Peyer's patch (tissue), 4 donors: ENCODE results near the gene MIDN. TPM values are rescaled to one million over a fixed set of nuclear protein-coding genes. Genes with fewer than 3 reads are reported as not detected.

Experiments used
- DNase-seq, 3 donors: peaks; one replicate each; pipeline ENCODE4 v3.0.0-alpha.2; 2017 to 2019
- H3K27ac ChIP-seq, 4 donors: fragments of 200-600 bp; sonication (generic); one replicate each; pipeline ENCODE4 v1.5.1; 2016 to 2019
- H3K27me3 ChIP-seq, 2 donors: fragments of 200-600 bp; sonication (generic); one replicate each; pipeline ENCODE4 v1.5.1; 2019
- H3K36me3 ChIP-seq, 3 donors: fragments of 200-600 bp; sonication (generic); one replicate each; pipeline ENCODE4 v1.5.1; 2016 to 2019
- H3K4me1 ChIP-seq, 4 donors: fragments of 200-600 bp; sonication (generic); one replicate each; pipeline ENCODE4 v1.5.1; 2016 to 2019
- H3K4me3 ChIP-seq, 4 donors: fragments of 200-600 bp; sonication (generic); 1 replicate in 3 of 4; 2 replicates in 1 of 4; pipeline ENCODE4 v1.5.1; 2016 to 2019; ENCODE audit warnings: mild to moderate bottlenecking in 1 of 4
- H3K9me3 ChIP-seq, 4 donors: fragments of 200-600 bp; sonication (generic); one replicate each; pipeline ENCODE4 v1.5.1; 2016 to 2019; ENCODE audit warnings: mild to moderate bottlenecking in 1 of 4
- CTCF ChIP-seq, 6 experiments: fragments of 450-650 bp in 4 of 6; fragments of 200-600 bp in 2 of 6; sonication (generic) in 1 of 6; IDR thresholded peaks; one replicate each; pipeline ENCODE4 v1.5.1; 2017 to 2019; ENCODE audit warnings: antibody characterized with exemption in 6 of 6, mild to moderate bottlenecking in 3 of 6, moderate library complexity in 1 of 6
- POLR2A ChIP-seq, 2 donors: fragments of 450-650 bp; IDR thresholded peaks; one replicate each; pipeline ENCODE4 v1.5.1; 2017; ENCODE audit warnings: antibody characterized with exemption in 2 of 2, mild to moderate bottlenecking in 2 of 2, moderate library complexity in 2 of 2
- total RNA-seq, 4 donors: library from RNA; depleted of rRNA; stranded (reverse); fragments of >200 nt; gene quantifications; one replicate each; pipeline ENCODE4 v1.1.0, GENCODE V29; 2016

Gene MIDN
- total RNA-seq, 4 donors from 2014 or later: 34.7 to 205 (median 98.9) TPM

- Histone ChIP-seq H3K9me3 (no peaks in the 10 kb centered on the region), H3K27me3 (peaks cover 0 to 10% of the 10 kb centered on the region in 2 donors), H3K4me1 (peaks cover 3 to 36% (median 10%) of the 10 kb centered on the region in 4 donors), H3K36me3 (peaks cover 0 to 17% (median 0%) of the 10 kb centered on the region in 3 donors), H3K4me3 (peak overlapping the region in 1 of 4 donors; percentile 2), H3K27ac (no peak overlapping the region)
- no peak for DNase-seq
- TF ChIP-seq POLR2A (IDR thresholded peaks at IDR 0.05): no peak
- no peak for TF ChIP-seq CTCF (IDR thresholded peaks at IDR 0.05)
Observed at GRCh38 chr19:1295169-1296012, 47.0 kb downstream of the MIDN start.

GRCh38 chr19:1296078-1296477 is 47.7 kb downstream of the MIDN start:
- DNase-seq: no peak
- H3K27ac ChIP-seq: no peak overlapping the region
- TF ChIP-seq POLR2A (IDR thresholded peaks at IDR 0.05) (no peak), CTCF (IDR thresholded peaks at IDR 0.05) (no peak)
- peaks cover 0 to 31% (median 10%) of the 10 kb centered on the region in 4 donors for H3K4me1 ChIP-seq
- H3K36me3 ChIP-seq: peaks cover 0 to 17% (median 0%) of the 10 kb centered on the region in 3 donors
- H3K9me3 ChIP-seq: no peaks in the 10 kb centered on the region
- peaks cover 0 to 10% of the 10 kb centered on the region in 2 donors for H3K27me3 ChIP-seq
- no peak overlapping the region for H3K4me3 ChIP-seq

- no peaks in the 10 kb centered on the region for H3K9me3 ChIP-seq
- peaks cover 0 to 24% (median 10%) of the 10 kb centered on the region in 4 donors for H3K4me1 ChIP-seq
- peaks cover 0 to 17% (median 0%) of the 10 kb centered on the region in 3 donors for H3K36me3 ChIP-seq
- peaks cover 0 to 10% of the 10 kb centered on the region in 2 donors for H3K27me3 ChIP-seq
- no peak for DNase-seq
- H3K27ac ChIP-seq: no peak overlapping the region
- TF ChIP-seq POLR2A (IDR thresholded peaks at IDR 0.05) (no peak), CTCF (IDR thresholded peaks at IDR 0.05) (no peak)
- H3K4me3 ChIP-seq: no peak overlapping the region
Observed at GRCh38 chr19:1296575-1297271, 48.3 kb downstream of the MIDN start.

GRCh38 chr19:1298235-1298634 is 49.9 kb downstream of the MIDN start:
- DNase-seq: no peak
- H3K9me3 ChIP-seq: no peaks in the 10 kb centered on the region

More at GRCh38 chr19:1298235-1298634, 49.9 kb downstream of the MIDN start:
- H3K4me1 ChIP-seq: peaks cover 0 to 14% (median 6%) of the 10 kb centered on the region in 4 donors
- TF ChIP-seq POLR2A (IDR thresholded peaks at IDR 0.05) (no peak), CTCF (IDR thresholded peaks at IDR 0.05) (no peak)
- no peak overlapping the region for H3K27ac ChIP-seq
- peaks cover 0 to 17% (median 0%) of the 10 kb centered on the region in 3 donors for H3K36me3 ChIP-seq
- no peak overlapping the region for H3K4me3 ChIP-seq
- peaks cover 0 to 10% of the 10 kb centered on the region in 2 donors for H3K27me3 ChIP-seq
